ENCODE measurements around the gene MSLN. TPM values are rescaled to one million over a fixed set of nuclear protein-coding genes. Genes with fewer than 3 reads are reported as not detected.

The MSLN gene
- total and polyA plus RNA-seq, 9 of the 15 experiments (the other 6 are each of a cell fraction or from before 2014, with no cell fraction given): not detected

GRCh38 chr16:787978-788398 is 27.5 kb downstream of the MSLN start, which contains the start of gene RPUSD1 (continued):
- TF ChIP-seq MAZ (CRISPR knock-in tag; conservative IDR thresholded peaks at IDR 0.05 in 1 of 2, IDR thresholded peaks at IDR 0.05 in 1 of 2) (0 out of 4 replicates have a peak, but pooled peaks of 1 of the 2 experiments have one; percentile 14), RBFOX2 (IDR thresholded peaks at IDR 0.05; ENCODE audit: low read depth, low read length) (peak; percentile 46; the same call in 1 of the 2 replicates), RUNX1 (IDR thresholded peaks at IDR 0.05; ENCODE audit: low read depth) (no peak), FOXJ3 (CRISPR knock-in tag; IDR thresholded peaks at IDR 0.05) (no peak), NFIX (CRISPR knock-in tag; IDR thresholded peaks at IDR 0.05; ENCODE audit: low read depth) (no peak), RAD21 (CRISPR knock-in tag; conservative IDR thresholded peaks at IDR 0.05 in 1 of 2, IDR thresholded peaks at IDR 0.05 in 1 of 2) (no peak), ZNF512 (tag; IDR thresholded peaks at IDR 0.05) (no peak), SRSF1 (IDR thresholded peaks at IDR 0.05; ENCODE audit: low read depth, low read length) (no peak), MYNN (IDR thresholded peaks at IDR 0.05) (no peak), MYNN (CRISPR knock-in tag; IDR thresholded peaks at IDR 0.05) (no peak), GATAD2B (IDR thresholded peaks at IDR 0.05; ENCODE audit: borderline replicate concordance) (0 out of 2 replicates have a peak, but pooled peaks have one; percentile 17)
